ENCODE results near the gene HOPX.
"Not testable (repeated sequence)": the region's sequence is repeated elsewhere in the genome, so short reads cannot be mapped to it uniquely, and the experiment has no call there.

Gene HOPX

GRCh38 chr4:56654238-56654632, 26.9 kb downstream of the HOPX start:
- no peak for DNase-seq (ENCODE audit: low read depth)

GRCh38 chr4:56653461-56654237, 27.4 kb downstream of the HOPX start:
- peak; percentile 21 for DNase-seq (ENCODE audit: low read depth)

GRCh38 chr4:56652196-56652595, 28.9 kb downstream of the HOPX start:
- no peak for DNase-seq (ENCODE audit: low read depth)

- DNase-seq (ENCODE audit: low read depth) = no peak
These were observed 30.1 kb downstream of the HOPX start for GRCh38 chr4:56651056-56651350.

GRCh38 chr4:56650262-56651055, 30.6 kb downstream of the HOPX start:
- DNase-seq (ENCODE audit: low read depth) = no peak

GRCh38 chr4:56649445-56650261, 31.4 kb downstream of the HOPX start:
- no peak for DNase-seq (ENCODE audit: low read depth)

- DNase-seq (ENCODE audit: low read depth) = no peak
These were observed 32.3 kb downstream of the HOPX start for GRCh38 chr4:56648824-56649151.

- no peak for DNase-seq (ENCODE audit: low read depth)
These were observed 32.9 kb downstream of the HOPX start for GRCh38 chr4:56648021-56648823.

- DNase-seq (ENCODE audit: low read depth) = no peak
These were observed 34.8 kb downstream of the HOPX start for GRCh38 chr4:56646341-56646740.

GRCh38 chr4:56643596-56643995, 37.5 kb downstream of the HOPX start:
- DNase-seq (ENCODE audit: low read depth) = no peak

- no peak for DNase-seq (ENCODE audit: low read depth)
These were observed 39.5 kb downstream of the HOPX start for GRCh38 chr4:56641494-56642051.

GRCh38 chr4:56640621-56641493, 40.2 kb downstream of the HOPX start:
- DNase-seq (ENCODE audit: low read depth) = no peak

- DNase-seq (ENCODE audit: low read depth) = no peak
These were observed 43.3 kb downstream of the HOPX start for GRCh38 chr4:56637791-56638190.

GRCh38 chr4:56637154-56637553, 43.9 kb downstream of the HOPX start:
- no peak for DNase-seq (ENCODE audit: low read depth)

GRCh38 chr4:56634954-56635353, 46.1 kb downstream of the HOPX start:
- not testable (repeated sequence) for DNase-seq (ENCODE audit: low read depth)

- no peak for DNase-seq (ENCODE audit: low read depth)
These were observed 47.6 kb downstream of the HOPX start for GRCh38 chr4:56633486-56633885.

GRCh38 chr4:56630876-56631666, 50.0 kb downstream of the HOPX start:
- DNase-seq (ENCODE audit: low read depth) = no peak

- DNase-seq (ENCODE audit: low read depth) = no peak
These were observed 52.5 kb downstream of the HOPX start for GRCh38 chr4:56628592-56628991.

- DNase-seq (ENCODE audit: low read depth) = no peak
These were observed 53.1 kb downstream of the HOPX start for GRCh38 chr4:56627985-56628384.

- no peak for DNase-seq (ENCODE audit: low read depth)
These were observed 53.7 kb downstream of the HOPX start for GRCh38 chr4:56627375-56627774.

All from activated T-helper 1 cell treated with Interleukin-2 at 50 U/mL for 16 hours (primary cell).